Measurements from ENCODE around the gene ADAM33. TPM values are rescaled to one million over a fixed set of nuclear protein-coding genes. Genes with fewer than 3 reads are reported as not detected.
A peak's percentile ranks its signal among the peaks of the same experiment; 100 is the strongest.

ADAM33 gene
- polyA plus RNA-seq, 1 experiment: 16.3 TPM

- CTCF ChIA-PET: interaction anchor here (0.6 kb wide), 1 partner anchor 26 kb away, joined by 4 read pairs; no protein-coding TSS in a partner anchor
- Histone ChIP-seq H3K27ac (ENCODE audit: low read depth, low read length) (no peak overlapping the region), H3K4me3 (ENCODE audit: low read depth, low read length) (no peak overlapping the region), H3K9me3 (ENCODE audit: control insufficient read depth, insufficient read depth, low read length) (no peaks in the 10 kb centered on the region), H3K27me3 (ENCODE audit: control insufficient read depth, insufficient read depth, low read length) (no peaks in the 10 kb centered on the region)
- POLR2A ChIA-PET: no interaction called here
- no peak for TF ChIP-seq CTCF (IDR thresholded peaks at IDR 0.05; ENCODE audit: low read depth, low read length)
- no peak for DNase-seq (ENCODE audit: low read depth, low spot score)
Measured at GRCh38 chr20:3629893-3630292, 51.9 kb downstream of the ADAM33 start.

- ChIA-PET CTCF (no interaction called here), POLR2A (no interaction called here)
- no peak overlapping the region for H3K4me3 ChIP-seq (ENCODE audit: low read depth, low read length)
- H3K27ac ChIP-seq (ENCODE audit: low read depth, low read length): no peak overlapping the region
- no peak for TF ChIP-seq CTCF (IDR thresholded peaks at IDR 0.05; ENCODE audit: low read depth, low read length)
- H3K9me3 ChIP-seq (ENCODE audit: control insufficient read depth, insufficient read depth, low read length): no peaks in the 10 kb centered on the region
- no peaks in the 10 kb centered on the region for H3K27me3 ChIP-seq (ENCODE audit: control insufficient read depth, insufficient read depth, low read length)
- no peak for DNase-seq (ENCODE audit: low read depth, low spot score)
Measured at GRCh38 chr20:3628502-3629314, 53.1 kb downstream of the ADAM33 start.

- CTCF ChIA-PET: no interaction called here
- POLR2A ChIA-PET: no interaction called here
- H3K27me3 ChIP-seq (ENCODE audit: control insufficient read depth, insufficient read depth, low read length): no peaks in the 10 kb centered on the region
- H3K27ac ChIP-seq (ENCODE audit: low read depth, low read length): no peak overlapping the region
- no peak for TF ChIP-seq CTCF (IDR thresholded peaks at IDR 0.05; ENCODE audit: low read depth, low read length)
- no peak overlapping the region for H3K4me3 ChIP-seq (ENCODE audit: low read depth, low read length)
- no peaks in the 10 kb centered on the region for H3K9me3 ChIP-seq (ENCODE audit: control insufficient read depth, insufficient read depth, low read length)
- DNase-seq (ENCODE audit: low read depth, low spot score): no peak
Measured at GRCh38 chr20:3627476-3627875, 54.3 kb downstream of the ADAM33 start.

GRCh38 chr20:3622406-3622805, 59.4 kb downstream of the ADAM33 start:
- POLR2A ChIA-PET: no interaction called here
- no peak overlapping the region for H3K4me3 ChIP-seq (ENCODE audit: low read depth, low read length)
- no peak for DNase-seq (ENCODE audit: low read depth, low spot score)
- H3K27me3 ChIP-seq (ENCODE audit: control insufficient read depth, insufficient read depth, low read length): no peaks in the 10 kb centered on the region
- H3K9me3 ChIP-seq (ENCODE audit: control insufficient read depth, insufficient read depth, low read length): no peaks in the 10 kb centered on the region
- CTCF ChIA-PET: no interaction called here
- no peak for TF ChIP-seq CTCF (IDR thresholded peaks at IDR 0.05; ENCODE audit: low read depth, low read length)
- H3K27ac ChIP-seq (ENCODE audit: low read depth, low read length): no peak overlapping the region

GRCh38 chr20:3621111-3621510, 60.7 kb downstream of the ADAM33 start:
- Histone ChIP-seq H3K27me3 (ENCODE audit: control insufficient read depth, insufficient read depth, low read length) (no peaks in the 10 kb centered on the region), H3K4me3 (ENCODE audit: low read depth, low read length) (no peak overlapping the region), H3K27ac (ENCODE audit: low read depth, low read length) (no peak overlapping the region), H3K9me3 (ENCODE audit: control insufficient read depth, insufficient read depth, low read length) (no peaks in the 10 kb centered on the region)
- no peak for DNase-seq (ENCODE audit: low read depth, low spot score)
- POLR2A ChIA-PET: no interaction called here
- CTCF ChIA-PET: interaction anchor here (1.9 kb wide), 1 partner anchor 58 kb away, joined by 4 read pairs; no protein-coding TSS in a partner anchor
- TF ChIP-seq CTCF (IDR thresholded peaks at IDR 0.05; ENCODE audit: low read depth, low read length): peak; percentile 9; the same call in 1 of the 2 replicates
